Ramos (cell line): ENCODE measurements around the gene GBA3.

Experiments
- in situ Hi-C: fragments of 300-500 bp; cut with MboI; formaldehyde crosslinking; loops from one replicate; pipeline ENCODE4 v1.14.3; 2022; ENCODE audit warnings: low sequenced_read_pairs; ENCODE audit not compliant: unreplicated experiment

The GBA3 gene

GRCh38 chr4:22762548-22762947 lies 69.8 kb downstream of the GBA3 start:
- in situ Hi-C loops = no loop called here

- in situ Hi-C loops = no loop called here
Measured at GRCh38 chr4:22764183-22764582, 71.4 kb downstream of the GBA3 start.

- in situ Hi-C loops = no loop called here
Measured at GRCh38 chr4:22766068-22766467, 73.3 kb downstream of the GBA3 start.

GRCh38 chr4:22778547-22779163 lies 85.9 kb downstream of the GBA3 start:
- in situ Hi-C loops = no loop called here

- in situ Hi-C loops = no loop called here
Measured at GRCh38 chr4:22780317-22780716, 87.6 kb downstream of the GBA3 start.

DNA sequence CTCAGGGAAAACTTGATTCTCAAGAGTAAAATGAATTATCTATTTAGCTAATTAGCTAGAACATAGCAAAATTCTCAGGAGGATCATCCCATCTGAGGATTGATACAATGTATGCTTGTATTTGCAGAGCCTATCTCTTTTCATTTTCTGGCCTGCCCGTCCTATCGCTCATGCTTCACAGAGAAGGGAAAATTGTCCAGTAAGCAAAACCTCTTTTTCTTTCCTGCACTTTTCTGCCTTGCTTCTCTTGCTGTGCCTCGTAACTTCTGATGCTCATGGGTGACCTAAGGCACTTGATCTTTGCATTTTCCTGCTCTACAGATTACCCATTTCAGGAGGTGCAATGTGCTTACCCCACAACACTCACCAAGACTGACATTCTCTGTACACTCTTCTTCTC lies 88.1 kb downstream of the GBA3 start:
- in situ Hi-C loops = no loop called here

DNA sequence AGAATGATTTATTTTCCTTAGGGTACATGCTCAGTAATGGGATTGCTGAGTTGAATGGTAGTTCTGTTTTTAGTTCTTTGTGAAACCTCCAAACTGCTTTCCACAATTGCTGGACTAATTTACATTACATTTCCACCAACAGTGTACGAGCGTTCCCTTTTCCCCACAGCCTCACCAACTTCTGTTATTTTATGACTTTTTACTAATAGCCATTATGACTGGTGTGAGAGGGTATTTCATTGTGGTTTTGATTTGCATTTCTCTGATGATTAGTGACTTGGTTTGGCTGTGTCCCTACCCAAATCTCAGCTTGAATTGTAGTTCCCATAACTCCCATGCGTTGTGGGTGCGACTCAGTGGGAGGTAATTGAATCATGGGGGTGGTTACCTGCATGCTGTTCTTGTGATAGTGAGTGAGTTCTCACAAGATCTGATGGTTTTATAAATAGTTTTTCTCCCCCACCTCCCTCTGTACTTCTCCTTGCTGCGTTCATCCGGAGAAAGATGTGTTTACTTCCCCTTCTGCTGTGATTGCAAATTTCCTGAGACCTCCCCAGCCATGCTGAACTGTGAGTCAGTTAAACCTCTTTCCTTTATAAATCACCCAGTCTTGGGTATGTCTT lies 95.1 kb downstream of the GBA3 start:
- in situ Hi-C loops = no loop called here

DNA sequence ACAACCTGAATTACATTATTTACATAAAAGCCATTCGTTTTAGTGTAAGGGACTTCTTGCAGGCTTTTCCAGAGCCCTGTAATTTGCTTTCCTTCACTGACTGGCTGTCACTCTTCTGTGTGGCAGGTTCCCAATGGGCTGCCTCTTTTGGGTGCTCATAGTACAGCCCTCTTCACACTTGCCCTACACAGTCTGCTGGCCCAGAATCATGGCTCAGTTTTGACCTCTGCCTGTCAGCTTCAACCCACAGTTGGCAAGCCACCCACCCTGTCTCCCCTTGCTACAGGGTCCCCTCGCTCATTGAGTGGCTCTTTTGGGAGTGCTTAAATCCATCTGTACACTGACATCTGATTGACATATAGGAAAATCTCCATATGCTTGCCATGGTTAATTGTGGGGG lies 97.9 kb downstream of the GBA3 start:
- in situ Hi-C loops = no loop called here

- in situ Hi-C loops = no loop called here
Measured at GRCh38 chr4:22794732-22795131, 102.0 kb downstream of the GBA3 start.

DNA sequence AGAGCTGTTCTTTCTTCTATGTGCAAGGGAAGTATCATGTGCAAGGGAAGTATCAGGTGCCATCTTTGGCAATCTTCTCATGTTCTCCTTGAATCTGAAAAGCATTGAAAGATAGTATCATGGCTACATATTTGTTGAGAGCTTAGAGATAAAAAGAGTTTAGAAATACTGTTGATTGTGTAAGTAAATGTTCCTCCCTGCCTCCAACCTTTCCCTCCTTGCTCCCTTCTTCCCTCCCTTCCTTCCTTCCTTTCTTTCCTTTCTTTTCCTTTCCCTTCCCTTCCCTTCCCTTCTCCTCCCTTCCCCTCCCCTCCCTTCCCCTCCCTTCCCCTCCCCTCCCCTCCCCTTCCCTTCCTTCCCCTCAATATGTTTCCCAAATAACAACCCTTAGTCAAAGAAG lies 108.7 kb downstream of the GBA3 start:
- in situ Hi-C loops = no loop called here

DNA sequence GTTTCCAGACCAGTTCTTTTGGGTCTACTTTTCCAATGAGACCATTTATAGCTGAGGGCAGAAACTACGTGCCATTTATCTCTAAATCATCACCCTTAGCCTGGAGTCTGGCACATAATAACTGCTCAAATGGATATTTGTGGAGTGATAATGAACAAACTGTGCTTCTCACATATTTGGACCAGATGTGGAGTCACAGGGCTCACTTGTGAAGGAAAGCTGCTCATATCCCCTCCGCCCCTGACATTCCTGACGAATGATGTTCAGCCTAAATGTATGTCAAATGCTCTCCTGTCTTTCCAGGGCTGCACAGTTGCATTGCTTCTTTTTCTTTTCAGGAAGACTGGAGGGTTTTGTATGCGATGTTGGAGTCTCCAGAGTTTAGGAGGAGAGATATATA lies 110.1 kb downstream of the GBA3 start:
- in situ Hi-C loops = no loop called here

DNA sequence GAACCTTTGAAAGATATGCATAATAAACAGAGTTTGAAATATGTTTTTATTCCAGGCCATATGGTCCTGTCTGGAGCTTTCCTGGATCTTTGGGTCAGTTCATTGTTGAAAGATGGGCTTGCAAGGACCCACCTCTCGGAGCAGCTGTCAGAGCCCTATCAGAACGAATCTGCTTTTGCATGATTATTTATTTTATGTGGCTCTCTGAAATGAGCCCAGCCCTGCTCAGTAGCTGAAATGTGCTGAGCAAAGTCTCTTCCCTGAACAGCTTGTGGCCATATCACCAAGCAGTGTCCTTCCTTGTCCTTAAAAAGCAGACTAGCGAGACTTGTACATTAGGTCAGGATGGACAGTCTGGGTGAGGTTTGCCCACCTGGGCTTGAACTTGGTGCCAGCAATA lies 110.8 kb downstream of the GBA3 start:
- in situ Hi-C loops = no loop called here

- in situ Hi-C loops = no loop called here
Measured at GRCh38 chr4:22814906-22815305, 122.2 kb downstream of the GBA3 start.

GRCh38 chr4:22824091-22824490 lies 131.4 kb downstream of the GBA3 start:
- in situ Hi-C loops = no loop called here

DNA sequence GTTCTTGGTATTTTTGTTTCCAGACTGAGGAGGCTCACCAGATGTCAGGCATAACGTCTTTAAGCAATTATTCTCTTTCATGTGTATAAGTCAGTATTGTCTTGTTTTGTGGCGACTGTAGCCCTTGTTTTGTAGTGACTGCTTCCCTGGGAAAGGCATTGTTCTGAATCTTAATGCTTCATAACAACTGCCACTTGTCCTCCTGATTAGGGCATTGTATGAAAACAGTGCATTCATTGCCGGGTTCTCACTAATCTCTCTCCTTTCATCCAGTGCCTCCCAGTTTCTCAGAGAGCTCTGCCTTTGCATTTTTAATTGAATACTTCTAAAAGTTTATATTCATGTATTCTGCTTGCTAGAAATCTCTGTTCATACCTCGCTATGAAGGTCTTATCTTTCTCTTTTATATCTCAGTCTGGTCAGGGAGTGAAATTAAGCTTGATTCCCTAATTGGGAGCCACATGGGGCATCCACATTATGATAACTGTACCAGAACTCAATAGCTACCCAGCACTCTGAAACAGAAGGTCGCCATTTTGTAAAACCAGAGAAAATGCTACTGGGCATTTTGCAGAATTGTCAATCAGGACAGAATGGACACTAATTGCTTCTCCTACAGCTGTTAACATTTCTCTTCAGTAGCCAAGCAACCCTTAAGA lies 149.8 kb downstream of the GBA3 start:
- in situ Hi-C loops = no loop called here

GRCh38 chr4:22848332-22848731 lies 155.6 kb downstream of the GBA3 start:
- in situ Hi-C loops = no loop called here

GRCh38 chr4:22850055-22850454 lies 157.3 kb downstream of the GBA3 start:
- in situ Hi-C loops = no loop called here

- in situ Hi-C loops = no loop called here
Measured at GRCh38 chr4:22850630-22851029, 157.9 kb downstream of the GBA3 start.

GRCh38 chr4:22857411-22857810 lies 164.7 kb downstream of the GBA3 start:
- in situ Hi-C loops = no loop called here

DNA sequence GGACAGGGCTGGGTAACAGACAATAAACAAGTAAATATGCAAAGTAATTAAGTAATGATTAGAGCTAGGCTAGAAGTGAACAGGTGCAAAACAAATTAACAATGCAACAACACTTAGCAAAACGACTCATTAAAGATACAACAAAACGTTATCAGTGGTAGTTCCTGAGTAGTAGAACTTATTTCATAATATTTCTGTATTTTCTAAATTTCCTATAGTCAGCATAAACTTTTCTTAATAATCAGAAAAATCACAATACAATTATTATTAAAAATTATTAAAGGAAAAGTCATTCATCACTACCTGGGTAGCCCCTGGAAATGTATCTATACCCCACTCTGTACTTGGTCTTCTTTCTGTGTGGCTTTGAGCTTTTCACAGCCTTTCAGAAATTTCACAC lies 166.6 kb downstream of the GBA3 start:
- in situ Hi-C loops = no loop called here
